GM23248 (cell line): ENCODE data around the gene APP. TPM values are rescaled to one million over a fixed set of nuclear protein-coding genes. Genes with fewer than 3 reads are reported as not detected.

Source experiments
- DNase-seq: peaks from one replicate; pipeline ENCODE4 v3.0.0-alpha.2; 2015
- H2AFZ ChIP-seq: fragments of 200-600 bp; sonication (generic); 2 replicates; pipeline ENCODE4 v1.6.1; 2016; ENCODE audit warnings: antibody characterized with exemption
- H3F3A ChIP-seq: fragments of 200-600 bp; sonication (generic); 2 replicates; pipeline ENCODE4 v1.6.1; 2016; ENCODE audit warnings: mild to moderate bottlenecking, antibody characterized with exemption, mixed run types; ENCODE audit not compliant: insufficient read depth
- H3K27ac ChIP-seq: fragments of 200-600 bp; sonication (generic); 2 replicates; pipeline ENCODE4 v1.5.1; 2016; ENCODE audit warnings: mild to moderate bottlenecking
- H3K27me3 ChIP-seq: fragments of 200-600 bp; sonication (generic); replicated peaks from 2 replicates; pipeline ENCODE4 v1.6.1; 2016; ENCODE audit warnings: mild to moderate bottlenecking; ENCODE audit not compliant: insufficient read depth
- H3K36me3 ChIP-seq: fragments of 200-600 bp; sonication (generic); 2 replicates; pipeline ENCODE4 v1.6.1; 2016; ENCODE audit warnings: low read depth, mild to moderate bottlenecking
- H3K4me1 ChIP-seq: fragments of 200-600 bp; sonication (generic); 2 replicates; pipeline ENCODE4 v1.6.1; 2016; ENCODE audit warnings: mild to moderate bottlenecking; ENCODE audit not compliant: insufficient read depth
- H3K4me2 ChIP-seq: fragments of 200-600 bp; sonication (generic); one replicate; pipeline ENCODE4 v1.6.1; 2016; ENCODE audit warnings: mild to moderate bottlenecking; ENCODE audit not compliant: unreplicated experiment
- H3K4me3 ChIP-seq: fragments of 200-600 bp; sonication (generic); 2 replicates; pipeline ENCODE4 v1.5.1; 2016; ENCODE audit warnings: mild to moderate bottlenecking
- H3K79me2 ChIP-seq: fragments of 200-600 bp; sonication (generic); 2 replicates; pipeline ENCODE4 v1.6.1; 2016; ENCODE audit warnings: mild to moderate bottlenecking; ENCODE audit not compliant: insufficient read depth
- H3K9ac ChIP-seq: fragments of 200-600 bp; sonication (generic); 2 replicates; pipeline ENCODE4 v1.6.1; 2016; ENCODE audit warnings: mild to moderate bottlenecking
- H3K9me2 ChIP-seq: fragments of 200-600 bp; sonication (generic); 2 replicates; pipeline ENCODE4 v1.6.1; 2016; ENCODE audit warnings: mixed run types, mild to moderate bottlenecking, moderate library complexity; ENCODE audit not compliant: insufficient read depth
- H3K9me3 ChIP-seq: fragments of 200-600 bp; sonication (generic); one replicate; pipeline ENCODE4 v1.6.1; 2017; ENCODE audit warnings: low read depth
- H4K20me1 ChIP-seq: fragments of 200-600 bp; sonication (generic); 2 replicates; pipeline ENCODE4 v1.6.0; 2016; ENCODE audit not compliant: insufficient read depth
- EZH2 ChIP-seq: fragments of 200-600 bp; sonication (generic); IDR thresholded peaks from 2 replicates; pipeline ENCODE4 v1.6.1; 2018; ENCODE audit warnings: antibody characterized with exemption, mild to moderate bottlenecking; ENCODE audit not compliant: insufficient read depth, poor library complexity, severe bottlenecking
- EZH2phosphoT487 ChIP-seq: fragments of 200-600 bp; sonication (generic); IDR thresholded peaks from 2 replicates; pipeline ENCODE4 v1.6.1; 2018; ENCODE audit warnings: antibody characterized with exemption, moderate library complexity, mild to moderate bottlenecking, low read depth; ENCODE audit not compliant: insufficient read depth
- WGBS, 2 experiments: methylation state at CpG; one replicate each; pipeline ENCODE4 v1.1.6; 2015 to 2017; ENCODE audit warnings: low lambda C conversion rate in 2 of 2, low coverage in 1 of 2; ENCODE audit errors: missing lambda C conversion rate in 2 of 2; 5-methylcytosine and 5-hydroxymethylcytosine counted together
- in situ Hi-C: fragments of 300-500 bp; cut with MboI; formaldehyde crosslinking; loops from 2 replicates; pipeline ENCODE4 v1.15.0; 2020
- polyA plus RNA-seq: library from polyadenylated mRNA; unstranded; fragments of >200 nt; fragmentation: Nextera tagmentation; extraction: Ambion mirVana; gene quantifications from 2 replicates; pipeline ENCODE4 v1.2.1, GENCODE V29; 2016
- total RNA-seq: library from RNA; depleted of rRNA; stranded (reverse); fragments of >200 nt; shearing (Covaris generic); gene quantifications from 2 replicates; pipeline ENCODE4 v1.2.3, GENCODE V29; 2014

The APP gene
- total and polyA plus RNA-seq, 2 experiments from 2014 or later, result 35.0 to 292 TPM

- 68 to 71% methylated on average over 17 of the region's 17 CpGs for WGBS, 2 experiments
- H3K79me2 ChIP-seq, result no peaks in the 10 kb centered on the region
- no peaks in the 10 kb centered on the region for H3K27me3 ChIP-seq
- no peak overlapping the region for H3K4me3 ChIP-seq
- H3K4me1 ChIP-seq, result no peaks in the 10 kb centered on the region
- no peaks in the 10 kb centered on the region for H4K20me1 ChIP-seq
- H3K9me3 ChIP-seq, result no peaks in the 10 kb centered on the region
- H3F3A ChIP-seq, result no peaks in the 10 kb centered on the region
- H2AFZ ChIP-seq, result no peak overlapping the region
- TF ChIP-seq EZH2phosphoT487, result no peak
- no peak overlapping the region for H3K9ac ChIP-seq
- no peak overlapping the region for H3K27ac ChIP-seq
- DNase-seq, result peak; percentile 67
- no peaks in the 10 kb centered on the region; the same call in none of the 2 replicates for H3K36me3 ChIP-seq
- H3K4me2 ChIP-seq, result no peak overlapping the region
- H3K9me2 ChIP-seq, result no peaks in the 10 kb centered on the region
- in situ Hi-C loops, result loop anchor here (25.0 kb wide), 2 partner anchors 281 to 831 kb away; partner anchors contain the start of gene APP
These were observed 288.8 kb downstream of the APP start for GRCh38 chr21:25881524-25882376.

- Histone ChIP-seq H3K4me2 (no peak overlapping the region), H3K79me2 (no peaks in the 10 kb centered on the region), H3K4me1 (no peaks in the 10 kb centered on the region), H3K9me3 (no peaks in the 10 kb centered on the region), H3K4me3 (no peak overlapping the region), H2AFZ (no peak overlapping the region), H3F3A (no peaks in the 10 kb centered on the region), H3K9me2 (no peaks in the 10 kb centered on the region), H3K9ac (no peak overlapping the region), H3K27me3 (no peaks in the 10 kb centered on the region), H4K20me1 (no peaks in the 10 kb centered on the region), H3K27ac (no peak overlapping the region), H3K36me3 (no peaks in the 10 kb centered on the region; the same call in 1 of the 2 replicates)
- no peak for DNase-seq
- WGBS, 2 experiments, result 98% methylated on average over 3 of the region's 3 CpGs
- TF ChIP-seq EZH2phosphoT487 (no peak), EZH2 (no peak)
- in situ Hi-C loops, result loop anchor here (25.0 kb wide), 2 partner anchors 283 to 833 kb away; partner anchors contain the start of gene APP
These were observed 291.4 kb downstream of the APP start for GRCh38 chr21:25879203-25879602.

GRCh38 chr21:25878344-25878743 lies 292.2 kb downstream of the APP start:
- no peaks in the 10 kb centered on the region for H4K20me1 ChIP-seq
- no peaks in the 10 kb centered on the region for H3K4me1 ChIP-seq
- H3K36me3 ChIP-seq, result no peaks in the 10 kb centered on the region; the same call in 1 of the 2 replicates
- no peaks in the 10 kb centered on the region for H3F3A ChIP-seq
- H3K27me3 ChIP-seq, result no peaks in the 10 kb centered on the region
- no peak overlapping the region for H3K27ac ChIP-seq
- H3K9ac ChIP-seq, result no peak overlapping the region
- no peak for DNase-seq
- H3K4me3 ChIP-seq, result no peak overlapping the region
- H2AFZ ChIP-seq, result no peak overlapping the region
- H3K4me2 ChIP-seq, result no peak overlapping the region
- in situ Hi-C loops, result loop anchor here (25.0 kb wide), 2 partner anchors 284 to 834 kb away; partner anchors contain the start of gene APP
- TF ChIP-seq EZH2 (no peak), EZH2phosphoT487 (no peak)
- H3K79me2 ChIP-seq, result no peaks in the 10 kb centered on the region
- H3K9me3 ChIP-seq, result no peaks in the 10 kb centered on the region
- WGBS, 2 experiments, result 96 to 98% methylated on average over 3 of the region's 3 CpGs
- no peaks in the 10 kb centered on the region for H3K9me2 ChIP-seq

- WGBS, 2 experiments, result 98 to 100% methylated on average over 4 of the region's 4 CpGs
- TF ChIP-seq EZH2 (no peak), EZH2phosphoT487 (no peak)
- Histone ChIP-seq H3K4me2 (no peak overlapping the region), H3K9ac (no peak overlapping the region), H3K9me3 (no peaks in the 10 kb centered on the region), H2AFZ (no peak overlapping the region), H3F3A (no peaks in the 10 kb centered on the region), H3K79me2 (no peaks in the 10 kb centered on the region), H3K4me1 (no peaks in the 10 kb centered on the region), H3K27ac (no peak overlapping the region), H3K4me3 (no peak overlapping the region), H4K20me1 (no peaks in the 10 kb centered on the region), H3K36me3 (no peaks in the 10 kb centered on the region; the same call in 1 of the 2 replicates), H3K9me2 (no peaks in the 10 kb centered on the region; the same call in 1 of the 2 replicates), H3K27me3 (no peaks in the 10 kb centered on the region)
- no peak for DNase-seq
- in situ Hi-C loops, result no loop called here
These were observed 298.3 kb downstream of the APP start for GRCh38 chr21:25872271-25872670.
